ENCODE results near the gene ATG2B. TPM values are rescaled to one million over a fixed set of nuclear protein-coding genes. Genes with fewer than 3 reads are reported as not detected.

The ATG2B gene
- total and polyA plus RNA-seq, 7 donors, result 1.8 to 27.1 (median 17.9) TPM

GRCh38 chr14:96391293-96392118 is 28.4 kb upstream of the ATG2B start:
- DNase-seq, result peak; percentile 98
- peaks cover 0 to under 1% (median 0%) of the 10 kb centered on the region in 4 donors for H3K36me3 ChIP-seq
- H3K27me3 ChIP-seq, result no peaks in the 10 kb centered on the region
- peaks cover 0 to 15% (median 11%) of the 10 kb centered on the region in 4 donors for H3K4me1 ChIP-seq
- H3K4me3 ChIP-seq, result peak overlapping the region; percentile 62 to 73 (median 68)
- peak overlapping the region; percentile 69 to 79 (median 76) for H3K27ac ChIP-seq
- TF ChIP-seq CTCF (IDR thresholded peaks at IDR 0.05) (no peak), POLR2A (IDR thresholded peaks at IDR 0.05) (no peak), POLR2AphosphoS5 (IDR thresholded peaks at IDR 0.05) (peak in 3 of 4 donors; percentile 6 to 47 (median 17)), EP300 (IDR thresholded peaks at IDR 0.05) (no peak)
- H3K9me3 ChIP-seq, result no peaks in the 10 kb centered on the region
- intact Hi-C loops (cut with DNase I), result loop anchor here (1.0 kb wide), 1 partner anchor 27 kb away; no protein-coding TSS in a partner anchor
- 1% methylated on average over 79 of the region's 79 CpGs for WGBS, 2 donors

DNA sequence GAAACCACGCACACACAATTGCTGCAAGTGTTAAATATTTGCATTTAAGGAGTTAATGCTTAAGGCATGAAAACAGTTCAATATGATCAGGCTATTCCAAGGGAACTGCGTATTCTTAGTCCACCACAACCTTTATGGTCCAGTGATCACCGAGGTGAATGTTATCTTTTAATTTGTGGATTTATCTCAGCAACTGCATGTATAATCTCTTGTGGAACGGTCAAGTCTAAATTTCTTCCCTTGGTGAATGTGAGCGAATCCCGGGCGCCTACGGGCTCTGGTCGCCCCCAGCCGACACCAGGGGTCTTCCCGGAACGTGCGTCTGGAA is 27.8 kb upstream of the ATG2B start:
- Histone ChIP-seq H3K36me3 (peaks cover 0 to 6% (median 0%) of the 10 kb centered on the region in 4 donors), H3K27ac (peak overlapping the region; percentile 69 to 79 (median 76)), H3K4me3 (peak overlapping the region; percentile 62 to 73 (median 68)), H3K4me1 (peaks cover 0 to 15% (median 11%) of the 10 kb centered on the region in 4 donors), H3K27me3 (no peaks in the 10 kb centered on the region), H3K9me3 (no peaks in the 10 kb centered on the region)
- WGBS, 2 donors, result 2 to 5% methylated on average over 13 of the region's 13 CpGs
- no peak for DNase-seq
- TF ChIP-seq POLR2A (IDR thresholded peaks at IDR 0.05), result no peak
- TF ChIP-seq POLR2AphosphoS5 (IDR thresholded peaks at IDR 0.05), result no peak
- no peak for TF ChIP-seq EP300 (IDR thresholded peaks at IDR 0.05)
- no peak for TF ChIP-seq CTCF (IDR thresholded peaks at IDR 0.05)
- intact Hi-C loops (cut with DNase I), result loop anchor here (1.0 kb wide), 1 partner anchor 27 kb away; no protein-coding TSS in a partner anchor

- no peak for DNase-seq
- H3K4me3 ChIP-seq, result no peak overlapping the region
- peaks cover 0 to under 1% (median 0%) of the 10 kb centered on the region in 4 donors for H3K4me1 ChIP-seq
- TF ChIP-seq EP300 (IDR thresholded peaks at IDR 0.05) (no peak), POLR2A (IDR thresholded peaks at IDR 0.05) (no peak), POLR2AphosphoS5 (IDR thresholded peaks at IDR 0.05) (no peak), CTCF (IDR thresholded peaks at IDR 0.05) (no peak)
- intact Hi-C loops (cut with DNase I), result no loop called here
- no peaks in the 10 kb centered on the region for H3K27me3 ChIP-seq
- no peaks in the 10 kb centered on the region for H3K9me3 ChIP-seq
- 89 to 94% methylated on average over 3 of the region's 3 CpGs for WGBS, 2 donors
- peaks cover 0 to 43% (median 6%) of the 10 kb centered on the region in 4 donors for H3K36me3 ChIP-seq
- H3K27ac ChIP-seq, result no peak overlapping the region
Observed at GRCh38 chr14:96385385-96385784, 22.2 kb upstream of the ATG2B start.

GRCh38 chr14:96384740-96385139 is 21.6 kb upstream of the ATG2B start:
- TF ChIP-seq CTCF (IDR thresholded peaks at IDR 0.05), result no peak
- TF ChIP-seq POLR2A (IDR thresholded peaks at IDR 0.05), result no peak
- TF ChIP-seq EP300 (IDR thresholded peaks at IDR 0.05), result no peak
- TF ChIP-seq POLR2AphosphoS5 (IDR thresholded peaks at IDR 0.05), result no peak
- no peak overlapping the region for H3K4me3 ChIP-seq
- peaks cover 0 to 43% (median 6%) of the 10 kb centered on the region in 4 donors for H3K36me3 ChIP-seq
- no peaks in the 10 kb centered on the region for H3K27me3 ChIP-seq
- DNase-seq, result no peak
- intact Hi-C loops (cut with DNase I), result no loop called here
- no peaks in the 10 kb centered on the region for H3K4me1 ChIP-seq
- H3K9me3 ChIP-seq, result no peaks in the 10 kb centered on the region
- WGBS, 2 donors, result 88 to 91% methylated on average over 1 of the region's 1 CpG
- no peak overlapping the region for H3K27ac ChIP-seq
